OCI-LY7 (cell line): ENCODE results near the gene SNRPF.

Experiments
- CTCF ChIP-seq: fragments of 200-600 bp; sonication (generic); conservative IDR thresholded peaks from 2 replicates; pipeline ENCODE4 v1.5.1; 2014; ENCODE audit warnings: mild to moderate bottlenecking, antibody characterized with exemption, low read length, moderate library complexity, mixed read lengths
- EZH2phosphoT487 ChIP-seq: fragments of 200-600 bp; sonication (generic); IDR thresholded peaks from 2 replicates; pipeline ENCODE4 v1.6.1; 2018; ENCODE audit warnings: low read depth, borderline replicate concordance, mild to moderate bottlenecking, mixed run types, antibody characterized with exemption, low read length, moderate library complexity, mixed read lengths

- TF ChIP-seq CTCF = peak; percentile 45
- TF ChIP-seq EZH2phosphoT487 = no peak
Measured at GRCh38 chr12:95820096-95820703, 38.6 kb upstream of the SNRPF start.
